Tibial nerve (tissue), 4 donors: ENCODE data around the gene ATP5F1C.

Experiments
- EP300 ChIP-seq, 2 donors: sonication (generic); formaldehyde crosslinking; IDR thresholded peaks; one replicate each; pipeline ENCODE4 v1.6.1; 2017; ENCODE audit warnings: antibody characterized with exemption in 2 of 2, mild to moderate bottlenecking in 1 of 2
- POLR2A ChIP-seq, 2 donors: fragments of 450-650 bp; IDR thresholded peaks; one replicate each; pipeline ENCODE4 v1.6.1; 2017; ENCODE audit warnings: antibody characterized with exemption in 2 of 2, mild to moderate bottlenecking in 2 of 2, moderate library complexity in 2 of 2
- TF ChIP-seq, protein P1 (sequence below), 5 experiments: fragments of 200-600 bp in 3 of 5; fragments of 450-650 bp in 2 of 5; sonication (generic) in 3 of 5; IDR thresholded peaks; one replicate each; pipeline ENCODE4 v1.5.1; 2016 to 2019; ENCODE audit warnings: antibody characterized with exemption in 5 of 5, mild to moderate bottlenecking in 3 of 5, moderate library complexity in 2 of 5

DNA sequence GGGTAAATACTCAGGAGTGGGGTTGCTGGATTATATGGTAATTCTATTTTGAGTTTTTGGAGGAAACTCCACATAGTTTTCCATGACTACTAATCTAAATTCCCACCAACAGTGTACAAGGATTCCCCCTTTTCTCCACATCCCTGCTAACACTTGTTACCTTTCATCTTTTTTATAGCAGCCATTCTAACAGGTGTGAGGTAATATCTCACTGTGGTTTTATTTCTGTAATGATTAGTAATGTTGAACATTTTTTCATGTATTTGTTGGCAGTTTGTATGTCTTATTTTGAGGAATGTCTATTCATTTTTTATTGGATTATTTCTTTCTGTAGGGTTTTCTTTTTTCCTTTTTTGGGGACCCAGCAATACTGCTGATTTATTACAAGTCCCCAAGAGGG lies 45.2 kb downstream of the ATP5F1C start:
- TF ChIP-seq, protein P1, sequence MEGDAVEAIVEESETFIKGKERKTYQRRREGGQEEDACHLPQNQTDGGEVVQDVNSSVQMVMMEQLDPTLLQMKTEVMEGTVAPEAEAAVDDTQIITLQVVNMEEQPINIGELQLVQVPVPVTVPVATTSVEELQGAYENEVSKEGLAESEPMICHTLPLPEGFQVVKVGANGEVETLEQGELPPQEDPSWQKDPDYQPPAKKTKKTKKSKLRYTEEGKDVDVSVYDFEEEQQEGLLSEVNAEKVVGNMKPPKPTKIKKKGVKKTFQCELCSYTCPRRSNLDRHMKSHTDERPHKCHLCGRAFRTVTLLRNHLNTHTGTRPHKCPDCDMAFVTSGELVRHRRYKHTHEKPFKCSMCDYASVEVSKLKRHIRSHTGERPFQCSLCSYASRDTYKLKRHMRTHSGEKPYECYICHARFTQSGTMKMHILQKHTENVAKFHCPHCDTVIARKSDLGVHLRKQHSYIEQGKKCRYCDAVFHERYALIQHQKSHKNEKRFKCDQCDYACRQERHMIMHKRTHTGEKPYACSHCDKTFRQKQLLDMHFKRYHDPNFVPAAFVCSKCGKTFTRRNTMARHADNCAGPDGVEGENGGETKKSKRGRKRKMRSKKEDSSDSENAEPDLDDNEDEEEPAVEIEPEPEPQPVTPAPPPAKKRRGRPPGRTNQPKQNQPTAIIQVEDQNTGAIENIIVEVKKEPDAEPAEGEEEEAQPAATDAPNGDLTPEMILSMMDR (IDR thresholded peaks at IDR 0.05): no peak
- no peak for TF ChIP-seq EP300 (IDR thresholded peaks at IDR 0.05)
- TF ChIP-seq POLR2A (IDR thresholded peaks at IDR 0.05): no peak
